DMS 273 (cell line): ENCODE data around the gene TMEM132A.
A peak's percentile ranks its signal among the peaks of the same experiment; 100 is the strongest.

Experiments used
- DNase-seq: peaks from one replicate; lab custom pipeline; 2025; ENCODE audit not compliant: unreplicated experiment; lab: John Stamatoyannopoulos, UW

Gene TMEM132A

GRCh38 chr11:60936467-60937143 is 12.3 kb downstream of the TMEM132A start:
- DNase-seq: no peak

GRCh38 chr11:60937144-60937527 is 12.9 kb downstream of the TMEM132A start:
- no peak for DNase-seq

- DNase-seq: no peak
Measured at GRCh38 chr11:60937811-60938210, 13.6 kb downstream of the TMEM132A start.

- DNase-seq: no peak
Measured at GRCh38 chr11:60938500-60938899, 14.2 kb downstream of the TMEM132A start.

GRCh38 chr11:60939301-60939700 is 15.0 kb downstream of the TMEM132A start:
- DNase-seq: no peak

GRCh38 chr11:60939855-60940254 is 15.6 kb downstream of the TMEM132A start:
- no peak for DNase-seq

GRCh38 chr11:60941371-60942119 is 17.3 kb downstream of the TMEM132A start:
- DNase-seq: no peak

GRCh38 chr11:60942219-60942618 is 18.0 kb downstream of the TMEM132A start:
- peak; percentile 45 for DNase-seq

- DNase-seq: peak; percentile 62
Measured at GRCh38 chr11:60942970-60943565, 18.8 kb downstream of the TMEM132A start.

GRCh38 chr11:60944490-60945294 is 20.4 kb downstream of the TMEM132A start:
- DNase-seq: peak; percentile 15

- DNase-seq: no peak
Measured at GRCh38 chr11:60945295-60945667, 21.0 kb downstream of the TMEM132A start.

- DNase-seq: no peak
Measured at GRCh38 chr11:60946601-60947264, 22.5 kb downstream of the TMEM132A start.

- peak; percentile 58 for DNase-seq
Measured at GRCh38 chr11:60947700-60948099, 23.4 kb downstream of the TMEM132A start.

- DNase-seq: peak; percentile 30
Measured at GRCh38 chr11:60948250-60948649, 24.0 kb downstream of the TMEM132A start.

GRCh38 chr11:60950024-60950423 is 25.8 kb downstream of the TMEM132A start:
- no peak for DNase-seq

- DNase-seq: no peak
Measured at GRCh38 chr11:60950933-60951605, 26.8 kb downstream of the TMEM132A start.

GRCh38 chr11:60951606-60951903 is 27.3 kb downstream of the TMEM132A start:
- DNase-seq: no peak

- DNase-seq: no peak
Measured at GRCh38 chr11:60951904-60952741, 27.9 kb downstream of the TMEM132A start, which contains the start of gene SLC15A3. TSS of gene SLC15A3 (minus strand) at chr11:60952176. CDS start at chr11:60951551, 625 bp downstream.

GRCh38 chr11:60952742-60953170 is 28.5 kb downstream of the TMEM132A start:
- no peak for DNase-seq
